Neural progenitor cell (in vitro differentiated cells): ENCODE results near the gene UNC5B. TPM values are rescaled to one million over a fixed set of nuclear protein-coding genes. Genes with fewer than 3 reads are reported as not detected.

Source experiments
- DNase-seq: peaks from one replicate; pipeline ENCODE4 v3.0.0-alpha.2; 2016; ENCODE audit warnings: low spot score
- H2AFZ ChIP-seq: fragments of 200-600 bp; sonication (generic); replicated peaks from 2 replicates; pipeline ENCODE4 v1.6.1; 2016; ENCODE audit warnings: antibody characterized with exemption
- H3F3A ChIP-seq: fragments of 200-600 bp; sonication (generic); 2 replicates; pipeline ENCODE4 v1.6.1; 2016; ENCODE audit warnings: antibody characterized with exemption, low read depth
- H3K27ac ChIP-seq: fragments of 200-600 bp; sonication (generic); 2 replicates; pipeline ENCODE4 v1.5.1; 2016; ENCODE audit warnings: mild to moderate bottlenecking
- H3K27me3 ChIP-seq: fragments of 200-600 bp; sonication (generic); 2 replicates; pipeline ENCODE4 v1.6.1; 2016; ENCODE audit warnings: mild to moderate bottlenecking, moderate library complexity
- H3K36me3 ChIP-seq: fragments of 200-600 bp; sonication (generic); 2 replicates; pipeline ENCODE4 v1.5.1; 2016
- H3K4me1 ChIP-seq: fragments of 200-600 bp; sonication (generic); 2 replicates; pipeline ENCODE4 v1.6.1; 2016; ENCODE audit warnings: mixed run types
- H3K4me2 ChIP-seq: fragments of 200-600 bp; sonication (generic); 2 replicates; pipeline ENCODE4 v1.6.1; 2016
- H3K4me3 ChIP-seq: fragments of 200-600 bp; sonication (generic); 2 replicates; pipeline ENCODE4 v1.5.1; 2016
- H3K79me2 ChIP-seq: fragments of 200-600 bp; sonication (generic); 2 replicates; pipeline ENCODE4 v1.6.1; 2016; ENCODE audit warnings: low read depth
- H3K9ac ChIP-seq: fragments of 200-600 bp; sonication (generic); 2 replicates; pipeline ENCODE4 v1.6.1; 2016
- H3K9me3 ChIP-seq: fragments of 200-600 bp; sonication (generic); 2 replicates; pipeline ENCODE4 v1.5.1; 2016; ENCODE audit warnings: low read depth
- H4K20me1 ChIP-seq: fragments of 200-600 bp; sonication (generic); 2 replicates; pipeline ENCODE4 v1.6.1; 2016; ENCODE audit warnings: low read depth
- H3K27ac Mint-ChIP-seq: 3 replicates; pipeline ENCODE4 v1.8.0; 2021; ENCODE audit warnings: mixed read lengths
- H3K27me3 Mint-ChIP-seq: 2 replicates; pipeline ENCODE4 v1.8.0; 2022; ENCODE audit warnings: low read depth, mild to moderate bottlenecking, inconsistent platforms, moderate library complexity, mixed read lengths; ENCODE audit not compliant: insufficient read depth
- H3K36me3 Mint-ChIP-seq: 3 replicates; pipeline ENCODE4 v1.8.0; 2021; ENCODE audit warnings: mixed read lengths
- H3K4me1 Mint-ChIP-seq: 3 replicates; pipeline ENCODE4 v1.8.0; 2021; ENCODE audit warnings: mixed read lengths
- H3K4me3 Mint-ChIP-seq: 3 replicates; pipeline ENCODE4 v1.8.0; 2021; ENCODE audit warnings: mild to moderate bottlenecking, moderate library complexity, mixed read lengths
- H3K9me3 Mint-ChIP-seq: 3 replicates; pipeline ENCODE4 v1.8.0; 2020; ENCODE audit warnings: mixed read lengths
- CTCF ChIP-seq: fragments of 200-600 bp; sonication (generic); IDR thresholded peaks from 2 replicates; pipeline ENCODE4 v1.5.1; 2017; ENCODE audit warnings: antibody characterized with exemption, mild to moderate bottlenecking
- EZH2 ChIP-seq: fragments of 200-600 bp; sonication (generic); IDR thresholded peaks from 2 replicates; pipeline ENCODE4 v1.6.1; 2017; ENCODE audit warnings: antibody characterized with exemption, mild to moderate bottlenecking, moderate library complexity
- EZH2phosphoT487 ChIP-seq: fragments of 200-600 bp; sonication (generic); IDR thresholded peaks from 2 replicates; pipeline ENCODE4 v1.6.1; 2017; ENCODE audit warnings: antibody characterized with exemption
- total RNA-seq: library from RNA; depleted of rRNA; stranded (reverse); fragments of >200 nt; gene quantifications from 2 replicates; pipeline ENCODE4 v1.2.3, GENCODE V29; 2015; ENCODE audit warnings: low replicate concordance

Gene UNC5B
- total RNA-seq, 1 donor from 2014 or later: 3.3 TPM

- H2AFZ ChIP-seq: no peak overlapping the region
- peaks cover 30% of the 10 kb centered on the region for H3K4me1 Mint-ChIP-seq
- H3K27me3 Mint-ChIP-seq: peaks cover 10% of the 10 kb centered on the region
- H3K4me3 ChIP-seq: no peak overlapping the region
- no peak overlapping the region for H3K9ac ChIP-seq
- no peaks in the 10 kb centered on the region for H3K9me3 ChIP-seq
- peaks cover 20% of the 10 kb centered on the region for H3F3A ChIP-seq
- no peaks in the 10 kb centered on the region for H3K36me3 Mint-ChIP-seq
- H3K4me1 ChIP-seq: peaks cover 25% of the 10 kb centered on the region
- TF ChIP-seq EZH2 (no peak), CTCF (no peak), EZH2phosphoT487 (no peak)
- no peak overlapping the region for H3K27ac Mint-ChIP-seq
- no peak overlapping the region for H3K4me2 ChIP-seq
- H3K4me3 Mint-ChIP-seq: peak overlapping the region; percentile 34
- no peak for DNase-seq
- H3K36me3 ChIP-seq: no peaks in the 10 kb centered on the region
- H3K27ac ChIP-seq: no peak overlapping the region
- no peaks in the 10 kb centered on the region for H4K20me1 ChIP-seq
- H3K9me3 Mint-ChIP-seq: no peaks in the 10 kb centered on the region
- H3K27me3 ChIP-seq: peaks cover 15% of the 10 kb centered on the region
- no peaks in the 10 kb centered on the region for H3K79me2 ChIP-seq
Measured at GRCh38 chr10:71312811-71313789, 100.7 kb downstream of the UNC5B start.

- peaks cover 10% of the 10 kb centered on the region for H3K27me3 Mint-ChIP-seq
- H3K27ac ChIP-seq: no peak overlapping the region
- peaks cover 15% of the 10 kb centered on the region for H3K27me3 ChIP-seq
- H4K20me1 ChIP-seq: no peaks in the 10 kb centered on the region
- peaks cover 20% of the 10 kb centered on the region for H3F3A ChIP-seq
- H3K4me3 Mint-ChIP-seq: peak overlapping the region; percentile 62
- peaks cover 25% of the 10 kb centered on the region for H3K4me1 ChIP-seq
- peak overlapping the region; percentile 98 for H2AFZ ChIP-seq
- H3K9me3 ChIP-seq: no peaks in the 10 kb centered on the region
- H3K27ac Mint-ChIP-seq: peak overlapping the region; percentile 36
- DNase-seq: peak; percentile 82
- no peaks in the 10 kb centered on the region for H3K9me3 Mint-ChIP-seq
- peak overlapping the region; percentile 72 for H3K4me2 ChIP-seq
- H3K9ac ChIP-seq: no peak overlapping the region
- peak overlapping the region; percentile 33 for H3K4me3 ChIP-seq
- no peaks in the 10 kb centered on the region for H3K36me3 Mint-ChIP-seq
- peaks cover 30% of the 10 kb centered on the region for H3K4me1 Mint-ChIP-seq
- H3K36me3 ChIP-seq: no peaks in the 10 kb centered on the region
- H3K79me2 ChIP-seq: no peaks in the 10 kb centered on the region
- TF ChIP-seq CTCF (peak; percentile 84), EZH2phosphoT487 (no peak)
Measured at GRCh38 chr10:71314028-71314693, 101.8 kb downstream of the UNC5B start.

- H3K27me3 Mint-ChIP-seq: peaks cover 10% of the 10 kb centered on the region
- peak overlapping the region; percentile 62 for H3K4me3 Mint-ChIP-seq
- H3K9ac ChIP-seq: no peak overlapping the region
- H3K9me3 Mint-ChIP-seq: no peaks in the 10 kb centered on the region
- no peak for DNase-seq
- TF ChIP-seq CTCF: no peak
- H3K27me3 ChIP-seq: peaks cover 15% of the 10 kb centered on the region
- no peaks in the 10 kb centered on the region for H3K36me3 Mint-ChIP-seq
- H3K4me2 ChIP-seq: peak overlapping the region; percentile 72
- peak overlapping the region; percentile 98 for H2AFZ ChIP-seq
- peak overlapping the region; percentile 36 for H3K27ac Mint-ChIP-seq
- H3K79me2 ChIP-seq: no peaks in the 10 kb centered on the region
- H3K4me3 ChIP-seq: peak overlapping the region; percentile 33
- peaks cover 31% of the 10 kb centered on the region for H3K4me1 Mint-ChIP-seq
- no peaks in the 10 kb centered on the region for H3K36me3 ChIP-seq
- no peaks in the 10 kb centered on the region for H4K20me1 ChIP-seq
- peaks cover 27% of the 10 kb centered on the region for H3K4me1 ChIP-seq
- H3F3A ChIP-seq: peaks cover 20% of the 10 kb centered on the region
- no peaks in the 10 kb centered on the region for H3K9me3 ChIP-seq
- no peak overlapping the region for H3K27ac ChIP-seq
Measured at GRCh38 chr10:71314694-71315225, 102.4 kb downstream of the UNC5B start.
